GM21529 (cell line): Measurements from ENCODE around the gene TP73.
"Not testable (repeated sequence)": the region's sequence is repeated elsewhere in the genome, so short reads cannot be mapped to it uniquely, and the experiment has no call there.

Experiments used
- ATAC-seq: cut with Tn5 transposase; IDR thresholded peaks from one replicate; pipeline ENCODE4 v1.9.1; 2021; ENCODE audit not compliant: unreplicated experiment

Gene TP73

DNA sequence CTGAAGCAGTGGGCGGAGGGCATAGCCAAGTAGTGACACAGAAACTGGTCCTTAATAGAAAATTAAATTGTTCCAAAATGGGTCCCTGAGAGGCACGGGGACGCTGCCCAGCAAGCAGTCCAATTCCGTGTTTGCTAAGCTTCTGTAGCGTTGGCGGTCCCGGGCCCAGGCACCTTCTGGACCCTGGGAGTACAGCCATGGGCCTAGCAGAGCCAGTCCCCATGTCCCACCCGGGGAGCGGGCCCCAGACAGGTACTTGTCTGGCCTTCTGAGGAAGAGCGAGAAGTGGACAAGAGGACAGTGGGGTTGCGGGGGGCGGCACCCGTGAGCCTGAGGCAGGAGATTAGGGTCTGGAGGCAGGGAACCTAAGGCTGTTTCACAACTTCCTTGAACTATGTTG is 88.4 kb downstream of the TP73 start:
- ATAC-seq, result no peak

DNA sequence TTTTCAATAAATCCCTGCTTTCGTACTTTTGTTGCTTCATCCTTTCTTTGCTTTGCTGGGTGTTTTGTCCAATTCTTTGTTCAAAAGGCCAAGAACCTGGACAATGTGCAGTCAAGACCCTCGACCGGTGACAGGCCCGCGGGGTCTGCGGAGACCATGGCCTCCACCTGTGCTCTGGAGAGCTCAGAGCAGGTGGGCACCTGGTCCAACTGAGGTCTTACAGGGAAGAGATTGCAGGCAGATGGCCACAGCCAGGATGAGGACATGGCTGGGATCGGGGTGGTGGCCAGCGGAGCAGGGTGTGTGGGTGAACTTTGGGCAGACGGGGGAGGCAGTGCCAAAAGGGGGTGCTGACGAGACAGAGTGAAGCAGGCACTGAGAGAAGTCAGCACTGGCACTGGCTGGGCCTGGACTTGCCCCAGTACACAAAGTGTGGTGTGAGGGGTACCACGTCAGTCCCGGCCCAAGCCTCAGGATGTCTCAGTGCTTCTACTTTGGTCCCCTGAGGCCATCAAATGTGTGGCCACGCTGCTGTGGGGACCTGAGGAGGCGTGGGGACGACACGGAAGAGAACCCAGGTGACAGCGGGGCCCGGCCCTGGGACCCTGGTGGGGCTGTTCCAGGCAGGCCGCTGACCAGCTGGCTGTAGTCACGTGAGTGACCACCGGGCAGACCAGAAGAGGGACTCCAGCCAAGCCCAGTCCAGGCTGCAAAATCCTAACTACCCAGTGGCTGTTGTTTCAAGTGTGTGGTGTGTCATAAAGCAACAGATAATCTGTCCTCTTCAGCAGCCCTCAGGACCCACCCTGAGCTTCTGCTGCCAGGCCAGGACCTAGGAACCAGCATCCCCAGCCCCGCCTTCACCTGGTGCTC is 89.5 kb downstream of the TP73 start:
- no peak for ATAC-seq

DNA sequence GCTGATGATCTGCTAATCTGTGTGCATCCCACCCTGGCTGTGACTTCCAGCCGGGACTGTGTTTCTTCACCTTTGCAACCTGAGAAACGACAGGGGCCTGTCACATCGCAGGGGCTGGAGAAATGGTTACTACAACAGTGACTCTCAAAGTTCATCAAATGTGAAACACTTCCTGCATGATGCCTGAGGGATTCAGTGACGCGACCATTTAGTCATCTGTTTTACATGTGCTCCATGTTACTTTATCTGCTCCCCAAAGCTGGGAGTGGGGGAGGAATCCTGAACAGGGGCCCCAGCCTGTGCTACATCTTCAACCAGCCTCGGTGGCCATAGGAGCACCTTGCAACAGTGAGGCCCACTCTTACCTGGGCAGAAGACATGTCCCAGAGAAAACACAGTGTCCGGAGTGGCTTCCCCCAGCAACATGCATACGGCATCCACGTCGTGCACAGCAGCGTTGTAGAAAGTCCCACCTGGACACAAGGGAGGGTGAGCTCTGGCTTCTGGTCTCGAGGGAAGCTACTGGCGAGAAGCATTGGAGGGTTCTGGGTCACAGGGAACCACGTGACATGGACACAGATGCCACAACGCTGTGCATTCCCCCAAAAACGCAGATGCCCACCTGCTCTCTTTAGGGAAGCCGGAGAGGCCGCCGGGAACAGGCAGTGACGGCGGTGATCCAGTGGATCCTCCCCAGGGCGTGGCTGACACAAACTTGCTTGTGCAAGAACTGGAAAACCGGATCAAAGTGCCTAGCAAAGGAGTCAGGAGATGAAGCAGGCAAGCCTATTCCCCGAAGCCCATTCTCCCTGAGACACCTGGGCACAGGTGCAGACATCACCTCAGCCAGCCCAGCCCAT is 90.4 kb downstream of the TP73 start:
- ATAC-seq, result no peak

DNA sequence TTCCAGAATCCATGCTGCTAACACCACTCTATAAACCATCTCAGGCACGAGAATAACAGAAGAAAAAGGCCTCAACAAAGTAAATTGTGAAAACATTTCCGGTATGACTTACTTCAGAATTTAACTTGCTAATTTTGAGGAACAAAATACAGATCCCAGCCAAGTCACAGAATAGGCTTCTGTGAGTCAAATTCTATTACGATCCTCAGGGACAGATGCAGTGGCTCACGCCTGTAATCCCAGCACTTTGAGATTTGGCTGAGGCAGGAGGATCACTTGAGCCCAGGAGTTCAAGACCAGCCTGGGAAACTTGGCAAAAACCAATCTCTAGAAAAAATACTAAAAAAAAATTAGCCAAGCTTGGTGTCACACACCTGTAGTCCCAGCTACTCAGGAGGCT is 91.1 kb downstream of the TP73 start:
- ATAC-seq, result no peak

DNA sequence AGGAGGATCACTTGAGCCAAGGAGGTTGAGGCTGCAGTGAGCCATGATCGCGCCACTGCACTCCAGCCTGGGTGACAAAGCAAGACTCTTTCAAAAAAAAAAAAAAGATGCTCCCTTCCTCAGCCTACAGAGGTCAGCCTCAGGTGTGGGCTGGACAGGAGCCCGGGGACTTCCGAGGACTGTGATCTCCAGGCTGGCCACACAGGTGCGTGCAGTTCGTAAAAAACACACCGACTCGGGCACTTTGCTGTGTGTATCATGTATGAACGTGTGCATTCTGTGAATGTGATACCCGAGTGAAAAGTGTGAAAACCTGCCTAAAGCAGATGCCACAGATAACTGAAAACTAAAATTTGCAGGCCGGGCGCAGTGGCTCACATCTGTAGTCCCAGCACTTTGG is 91.5 kb downstream of the TP73 start:
- no peak for ATAC-seq

DNA sequence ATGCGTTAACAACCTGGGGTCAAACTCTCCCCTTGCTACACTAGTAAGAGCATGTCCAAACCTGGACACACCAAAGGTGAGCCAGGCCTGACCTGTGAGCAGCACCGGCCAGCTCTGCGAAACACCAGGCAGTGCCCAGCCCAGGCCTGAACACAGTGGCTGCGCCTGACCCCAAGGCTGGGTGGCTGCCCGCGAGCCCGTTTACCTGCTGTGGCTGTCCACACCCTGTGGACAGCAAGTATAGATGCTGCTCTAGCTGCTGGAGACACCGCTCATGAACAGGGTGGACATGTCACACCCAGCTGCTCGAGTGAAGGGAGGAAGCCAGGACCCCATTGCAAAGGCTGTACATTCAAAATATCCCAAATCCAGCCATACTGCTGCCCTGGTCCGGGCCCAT is 92.3 kb downstream of the TP73 start:
- no peak for ATAC-seq

DNA sequence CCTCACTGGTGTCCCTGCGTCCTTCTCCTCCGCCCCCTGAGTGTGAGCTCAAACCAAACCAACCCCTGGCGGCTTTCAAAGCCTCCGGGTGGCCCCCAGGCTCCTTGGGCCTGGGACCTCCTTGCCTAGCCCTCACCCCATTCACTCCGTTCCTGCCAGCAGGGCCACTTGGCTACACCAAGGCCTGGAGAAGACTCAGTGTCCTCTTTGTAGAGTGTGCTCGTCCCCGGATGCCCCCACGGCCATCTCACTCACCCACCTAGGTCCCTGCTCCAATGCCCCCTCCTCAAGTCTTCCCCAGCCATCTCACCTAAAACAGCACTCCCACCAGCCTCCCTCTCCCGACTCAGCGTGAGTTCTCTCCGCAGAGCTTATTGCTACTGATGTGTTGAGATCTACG is 92.8 kb downstream of the TP73 start:
- ATAC-seq, result no peak

DNA sequence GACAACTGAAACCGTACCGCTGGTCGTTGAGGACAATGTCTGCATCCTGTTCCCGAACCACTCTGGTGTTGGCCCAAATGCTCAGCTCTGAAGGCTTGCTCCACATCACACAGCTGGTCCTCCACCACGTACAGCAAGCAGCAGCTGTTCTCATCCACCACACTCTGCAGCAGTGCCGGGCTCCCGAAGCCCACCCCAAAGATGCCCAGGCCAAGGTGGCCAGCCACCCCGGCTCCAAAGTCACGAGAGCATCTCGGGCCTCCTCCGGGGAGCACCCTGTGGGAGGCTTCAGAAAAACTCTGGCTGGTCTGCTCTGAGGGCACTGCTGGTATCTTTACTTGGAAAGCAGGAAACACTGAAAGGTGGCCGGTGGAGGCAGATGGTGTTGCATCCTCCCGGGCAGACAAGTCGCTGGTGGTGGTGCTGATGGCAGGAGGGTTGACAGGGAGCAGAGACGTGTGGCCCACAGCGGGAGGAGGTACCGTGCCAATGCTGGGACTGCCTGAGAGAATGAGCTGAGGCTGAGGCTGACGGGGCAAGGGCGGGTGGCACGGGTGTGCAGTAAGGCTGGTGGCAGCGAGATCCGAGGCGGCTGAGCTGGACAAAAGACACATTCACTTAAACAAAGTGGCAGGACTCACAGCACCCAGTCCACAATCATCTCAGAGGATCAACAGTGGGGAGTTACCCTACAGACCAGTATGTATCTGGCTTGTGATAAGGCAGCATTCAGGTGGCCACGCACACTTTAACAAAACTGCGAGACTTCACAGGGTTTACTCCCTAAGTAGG is 93.5 kb downstream of the TP73 start:
- no peak for ATAC-seq

DNA sequence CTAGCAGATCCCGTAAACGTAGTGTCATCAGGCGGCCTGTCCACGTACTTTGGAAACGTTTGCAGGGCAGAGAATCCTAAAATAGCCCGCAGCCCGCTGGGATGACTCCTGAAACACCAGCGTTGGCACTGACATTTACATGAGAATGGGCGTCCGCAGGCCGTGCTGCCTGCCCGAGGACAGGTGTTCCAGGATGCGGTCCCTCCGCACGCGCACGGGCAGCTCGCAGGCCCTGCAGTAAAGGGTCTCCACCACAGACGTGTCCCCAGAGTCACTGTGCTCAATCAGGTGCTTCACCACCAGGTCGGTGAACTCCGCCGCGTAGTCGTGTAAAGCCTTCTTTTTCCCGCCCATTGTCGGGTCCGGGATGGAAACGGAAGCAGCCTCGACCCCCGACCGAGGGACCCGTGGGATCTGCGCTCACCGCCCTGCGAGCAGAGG is 94.1 kb downstream of the TP73 start:
- ATAC-seq, result no peak

DNA sequence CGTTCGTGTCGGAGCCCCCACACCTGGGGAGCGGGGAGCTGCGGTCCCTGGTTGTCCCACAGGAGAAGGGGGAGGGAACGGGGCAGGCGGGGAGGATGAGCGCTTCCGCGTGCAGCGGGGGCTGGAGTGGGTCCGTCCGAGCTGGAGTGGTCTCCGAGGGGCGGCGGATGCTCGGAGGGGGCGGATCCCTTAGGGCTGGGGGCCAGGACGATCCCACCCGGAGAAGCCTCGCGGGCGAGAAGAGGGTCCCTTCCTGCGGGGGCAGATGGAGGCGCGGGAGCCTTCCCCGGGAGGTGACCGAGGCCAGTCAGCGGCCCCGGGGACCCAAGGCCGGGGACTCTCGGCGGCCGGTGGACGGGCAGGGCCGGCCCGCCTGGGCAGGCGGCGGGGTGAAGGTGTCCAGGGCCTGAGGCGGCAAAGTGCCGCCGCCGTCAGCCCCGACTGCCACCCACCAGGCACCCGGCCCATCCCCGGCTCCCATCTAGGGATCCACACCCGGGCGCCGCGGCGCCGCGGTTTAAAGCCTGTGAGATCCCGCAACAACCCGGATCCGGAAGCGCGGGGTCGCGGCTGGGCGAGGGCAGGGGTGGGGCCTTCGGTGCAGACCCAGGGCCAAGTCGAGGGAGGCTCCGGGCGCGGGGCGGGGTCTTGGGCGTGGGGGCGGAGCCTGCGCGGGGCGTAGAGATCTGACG is 94.7 kb downstream of the TP73 start:
- ATAC-seq, result peak; percentile 86

DNA sequence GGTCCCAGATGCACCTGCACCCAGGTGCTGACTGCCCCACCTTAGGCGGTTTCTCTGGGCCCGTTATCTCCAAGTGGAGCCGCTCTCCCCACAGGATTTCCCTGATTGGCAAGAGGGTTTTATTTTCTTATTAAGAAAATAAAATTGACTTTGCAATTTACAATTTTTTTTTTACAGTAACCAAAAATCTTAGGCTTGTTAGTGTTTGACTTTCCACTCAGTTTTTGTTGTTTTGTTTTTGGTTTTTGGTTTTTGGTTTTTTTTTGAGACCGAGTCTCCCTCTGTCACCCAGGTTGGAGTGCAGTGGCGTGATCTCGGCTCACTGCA is 95.2 kb downstream of the TP73 start:
- ATAC-seq, result no peak

DNA sequence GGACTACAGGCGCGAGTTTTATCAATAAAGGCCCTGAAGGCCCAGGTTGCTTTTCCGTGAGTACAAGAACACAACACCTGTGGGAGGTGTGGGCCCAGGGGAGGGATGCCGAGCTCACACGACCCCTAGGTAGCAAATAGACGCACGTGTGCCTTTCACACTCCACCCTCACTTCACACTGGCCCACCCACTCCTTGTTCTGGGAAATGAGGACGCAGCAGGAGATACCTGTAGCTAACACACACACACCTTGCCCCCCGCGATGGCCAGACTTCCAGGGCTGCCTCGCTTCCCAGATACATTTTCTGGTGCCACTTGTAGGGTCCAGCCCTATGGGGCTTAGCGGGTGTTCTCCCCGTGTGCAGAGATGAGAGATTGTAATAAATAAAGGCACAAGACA is 95.6 kb downstream of the TP73 start:
- ATAC-seq, result no peak

DNA sequence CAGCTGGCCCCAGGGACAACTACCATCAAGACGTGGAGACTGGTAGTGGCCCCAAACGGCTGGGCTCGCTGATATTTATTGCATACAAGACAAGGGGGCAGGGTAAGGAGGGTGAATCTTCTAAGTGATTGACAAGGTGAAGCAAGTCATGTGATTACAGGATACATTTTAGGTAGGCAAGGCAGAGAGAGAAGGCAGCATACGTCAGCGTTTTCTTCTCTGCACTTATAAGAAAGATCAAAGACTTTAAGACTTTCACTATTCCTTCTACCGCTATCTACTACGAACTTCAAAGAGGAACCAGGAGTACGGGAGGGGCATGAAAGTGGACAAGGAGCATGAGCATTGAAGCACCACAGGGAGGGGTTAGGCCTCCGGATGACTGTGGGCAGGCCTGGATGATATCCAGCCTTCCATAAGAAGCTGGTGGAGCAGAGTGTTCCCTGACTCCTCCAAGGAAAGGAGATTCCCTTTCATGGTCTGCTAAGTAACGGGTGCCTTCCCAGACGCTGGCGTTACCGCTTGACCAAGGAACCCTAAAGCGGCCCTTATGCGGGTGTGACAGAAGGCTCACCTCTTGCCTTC is 96.1 kb downstream of the TP73 start:
- not testable (repeated sequence) for ATAC-seq

DNA sequence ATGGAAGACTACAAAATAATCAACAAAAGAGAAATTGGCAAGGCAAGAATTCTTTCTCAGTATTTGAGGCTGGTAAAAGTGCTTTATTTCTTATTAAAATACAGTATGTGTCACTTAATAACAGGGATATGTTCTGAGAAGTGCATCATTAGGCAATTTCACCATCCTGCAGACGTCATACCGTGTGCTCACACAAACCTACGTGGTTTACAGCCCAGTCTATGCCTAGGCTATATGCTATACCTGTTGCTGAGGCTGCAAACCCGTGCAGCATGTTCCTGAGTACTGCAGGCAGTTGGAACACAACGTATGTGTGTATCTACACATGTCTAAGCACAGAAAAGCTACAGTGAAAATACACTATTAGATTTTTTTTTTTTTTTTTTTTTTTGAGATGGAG is 97.2 kb downstream of the TP73 start:
- ATAC-seq, result no peak

DNA sequence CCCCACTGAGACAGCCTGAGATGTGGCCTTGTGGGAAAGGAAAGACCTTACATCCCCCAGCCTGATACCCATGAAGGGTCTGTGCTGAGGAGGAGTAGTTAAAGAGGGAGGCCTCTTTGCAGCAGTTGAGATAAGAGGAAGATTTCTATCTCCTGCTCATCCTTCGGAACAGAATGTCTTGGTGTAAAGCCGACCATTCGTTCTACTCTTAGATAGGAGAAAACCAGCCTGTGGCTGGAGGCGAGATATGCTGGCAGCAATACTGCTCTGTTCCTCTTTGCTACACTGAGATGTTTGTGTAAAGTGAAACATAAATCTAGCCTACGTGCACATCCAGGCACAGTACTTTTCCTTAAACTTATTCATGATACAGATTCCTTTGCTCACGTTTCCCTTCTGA is 98.4 kb downstream of the TP73 start:
- ATAC-seq, result no peak

DNA sequence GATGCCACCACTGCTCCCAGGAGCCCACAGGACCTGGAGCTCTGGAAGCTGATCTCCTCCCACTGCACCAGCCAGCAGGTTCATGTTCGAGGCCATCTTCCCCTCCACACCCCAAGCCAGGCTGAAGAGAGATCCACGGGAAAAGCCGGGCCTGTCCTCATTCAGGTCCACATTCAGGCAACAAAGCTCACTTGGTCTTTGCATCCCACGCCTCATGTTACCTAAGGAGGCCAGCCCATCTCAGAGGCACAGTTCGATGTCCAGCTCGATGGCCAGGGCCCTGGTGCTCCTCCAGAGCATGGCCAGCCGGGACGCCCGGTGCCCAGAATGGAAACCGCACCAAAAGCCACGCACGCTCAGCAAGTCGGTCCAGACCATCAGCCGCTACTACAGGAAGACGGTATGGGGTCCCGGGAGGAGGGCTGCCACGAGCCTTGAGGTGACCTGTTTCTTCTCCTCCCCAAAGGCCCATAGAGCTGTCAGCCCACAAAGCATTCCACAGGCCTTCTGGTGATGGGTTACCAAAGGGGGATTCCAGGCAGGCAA is 100.2 kb downstream of the TP73 start, which contains the start of gene CCDC27:
Gene CCDC27 (plus strand): TSS at position 51 of the 546 bp plus-strand sequence. CDS start 32 bp downstream, at position 83.
- ATAC-seq, result no peak

DNA sequence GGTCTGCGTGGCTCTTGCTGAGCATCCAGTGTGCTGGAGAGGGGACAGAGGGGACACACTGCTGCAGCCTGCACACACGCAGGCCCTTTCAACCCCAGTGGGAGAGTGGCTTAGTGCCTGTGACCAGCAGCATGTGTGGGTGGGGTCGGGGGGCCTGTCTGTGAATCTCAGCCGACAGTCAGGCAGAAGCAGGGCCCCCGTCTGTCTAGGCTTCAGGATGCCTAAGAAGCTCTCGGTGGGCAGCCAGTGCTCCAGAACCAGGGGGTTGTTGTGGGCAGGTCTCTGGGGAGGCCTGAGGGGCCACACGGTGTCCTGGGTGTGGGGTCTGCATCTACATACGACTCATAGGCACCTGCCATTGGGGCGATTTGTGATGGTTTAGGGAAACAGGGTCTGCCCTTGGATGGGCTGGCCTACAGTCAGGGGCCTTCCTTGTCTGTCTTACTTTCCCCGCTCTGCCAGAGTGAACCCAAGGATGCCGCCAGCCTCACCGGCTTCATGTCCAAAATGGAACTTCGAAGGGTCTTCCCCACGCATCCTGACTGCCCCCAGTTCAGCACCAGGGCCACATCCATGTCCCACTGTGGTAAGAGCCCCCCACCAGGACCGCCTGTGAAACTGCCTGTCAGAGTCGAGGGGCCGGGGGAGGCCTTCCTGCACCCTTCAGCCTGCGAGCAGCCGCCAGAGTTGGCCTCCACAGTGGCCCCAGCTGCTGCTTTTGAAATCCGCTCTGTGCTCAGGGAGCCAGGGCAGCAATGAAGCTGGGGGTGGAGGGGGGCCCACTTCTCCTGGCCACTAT is 101.5 kb downstream of the TP73 start:
- no peak for ATAC-seq

DNA sequence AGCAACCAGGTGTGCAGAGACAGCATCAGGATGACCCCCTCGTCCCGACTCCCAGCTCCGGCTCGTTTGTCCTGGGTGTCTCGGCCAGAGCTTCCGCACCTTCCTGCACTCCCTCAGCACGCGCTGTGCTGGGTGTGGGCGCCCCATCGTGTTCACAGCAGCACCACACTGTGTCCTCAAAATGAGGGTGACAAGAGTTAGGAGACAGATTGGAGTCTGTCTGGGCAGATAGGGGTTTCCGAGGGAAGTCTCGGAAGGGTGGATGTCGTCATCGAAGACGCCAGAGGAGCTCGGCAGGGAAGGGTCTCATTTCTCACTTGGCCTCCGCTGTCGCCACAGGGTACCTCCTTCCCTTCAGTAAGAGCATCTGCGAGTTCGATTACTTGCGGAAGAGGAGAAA is 104.1 kb downstream of the TP73 start:
- no peak for ATAC-seq

DNA sequence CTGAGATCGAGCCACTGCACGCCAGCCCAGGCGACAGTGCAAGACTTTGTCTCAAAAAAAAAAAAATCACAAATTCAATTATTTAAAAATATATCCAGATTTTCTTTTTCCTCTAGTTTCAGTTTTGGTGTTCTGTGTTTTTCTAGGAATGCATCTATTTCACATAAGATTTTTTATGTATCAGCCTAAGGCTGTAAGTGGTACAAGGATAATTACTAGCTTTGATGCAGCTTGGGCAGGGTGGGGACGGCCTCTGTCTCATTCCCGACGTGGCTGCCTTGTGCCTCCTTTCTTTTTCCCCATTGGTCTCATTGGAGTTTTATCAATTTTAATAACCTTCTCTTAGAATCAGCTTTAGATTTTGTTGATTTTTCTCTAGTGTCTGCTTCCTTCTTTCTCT is 106.8 kb downstream of the TP73 start:
- ATAC-seq, result no peak
